Stomach (tissue), 4 donors: Measurements from ENCODE around the gene SOX6.
"Not testable (repeated sequence)": the region's sequence is repeated elsewhere in the genome, so short reads cannot be mapped to it uniquely, and the experiment has no call there.

Experiments used
- CTCF ChIP-seq, 7 experiments: fragments of 450-650 bp in 4 of 7; fragments of 200-600 bp in 3 of 7; sonication (generic) in 3 of 7; IDR thresholded peaks; one replicate each; pipeline ENCODE4 v1.5.1; 2016 to 2019; ENCODE audit warnings: antibody characterized with exemption in 7 of 7, control low read depth in 2 of 7, mild to moderate bottlenecking in 1 of 7
- EP300 ChIP-seq: sonication (generic); formaldehyde crosslinking; IDR thresholded peaks from one replicate; pipeline ENCODE4 v1.6.1; 2017; ENCODE audit warnings: antibody characterized with exemption
- POLR2A ChIP-seq, 4 donors: fragments of 450-650 bp; IDR thresholded peaks; one replicate each; pipeline ENCODE4 v1.6.1; 2016; ENCODE audit warnings: antibody characterized with exemption in 4 of 4, control low read depth in 2 of 4, mild to moderate bottlenecking in 1 of 4, moderate library complexity in 1 of 4
- POLR2AphosphoS5 ChIP-seq, 3 donors: sonication (generic); formaldehyde crosslinking; IDR thresholded peaks; one replicate each; pipeline ENCODE4 v1.6.1; 2016; ENCODE audit warnings: antibody characterized with exemption in 3 of 3

DNA sequence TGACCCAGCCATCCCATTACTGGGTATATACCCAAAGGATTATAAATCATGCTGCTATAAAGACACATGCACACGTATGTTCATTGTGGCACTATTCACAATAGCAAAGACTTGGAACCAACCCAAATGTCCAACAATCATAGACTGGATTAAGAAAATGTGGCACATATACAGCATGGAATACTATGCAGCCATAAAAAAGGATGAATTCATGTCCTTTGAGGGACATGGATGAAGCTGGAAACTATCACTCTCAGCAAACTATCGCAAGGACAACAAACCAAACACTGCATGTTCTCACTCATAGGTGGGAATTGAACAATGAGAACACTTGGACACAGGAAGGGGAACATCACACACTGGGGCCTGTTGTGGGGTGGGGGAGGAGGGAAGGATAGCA, 209.4 kb downstream of the SOX6 start:
- TF ChIP-seq POLR2A (IDR thresholded peaks at IDR 0.05); CTCF (IDR thresholded peaks at IDR 0.05); EP300; POLR2AphosphoS5 (IDR thresholded peaks at IDR 0.05): not testable (repeated sequence)
